A549 (cell line): ENCODE data around the gene SLC48A1. TPM values are rescaled to one million over a fixed set of nuclear protein-coding genes. Genes with fewer than 3 reads are reported as not detected.

Experiments used
- ATAC-seq, 2 experiments: fragments of 200-7000 bp in 1 of 2; fragments of >200 bp in 1 of 2; cut with Nextera tagmentation in 1 of 2; cut with Tn5 transposase in 1 of 2; 3 replicates each; pipeline versions ENCODE4 v1.8.0 to v1.9.1; 2018 to 2020; ENCODE audit warnings: mild to moderate bottlenecking in 1 of 2, moderate library complexity in 1 of 2
- CTCF ChIA-PET: fragments of 300-600 bp; sonication (Branson Sonifier 250); formaldehyde crosslinking; extraction: SDS; loops from one replicate; lab custom pipeline; 2021; ENCODE audit warnings: antibody characterized with exemption, inconsistent platforms; lab: Yijun Ruan, JAX
- POLR2A ChIA-PET: fragments of 350-600 bp; formaldehyde crosslinking; extraction: SDS; loops from one replicate; lab custom pipeline; 2021; ENCODE audit warnings: antibody characterized with exemption, inconsistent platforms; lab: Yijun Ruan, JAX
- DNase-seq, 2 experiments: peaks; one replicate each; pipeline versions ENCODE4 v3.0.0 to v3.0.0-alpha.2; 2011 to 2016; ENCODE audit warnings: low read depth in 1 of 2, low spot score in 1 of 2
- FAIRE-seq: peaks from 2 replicates; lab custom pipeline; 2011; peaks lifted over from hg19 to GRCh38; lab: Jason Lieb, UNC
- H3K27ac ChIP-seq, 2 experiments: fragments of >200 bp; sonication (Bioruptor Twin); formaldehyde crosslinking; 3 replicates each; pipeline ENCODE4 v1.5.1; 2016 to 2017
- H3K4me1 ChIP-seq: fragments of >200 bp; sonication (Bioruptor Twin); formaldehyde crosslinking; 3 replicates; pipeline ENCODE4 v1.6.1; 2016
- H3K4me2 ChIP-seq: fragments of >200 bp; sonication (Bioruptor Twin); formaldehyde crosslinking; 3 replicates; pipeline ENCODE4 v1.6.1; 2016
- H3K4me3 ChIP-seq: fragments of >200 bp; sonication (Bioruptor Twin); formaldehyde crosslinking; 3 replicates; pipeline ENCODE4 v1.5.1; 2016
- H3K9me3 ChIP-seq: fragments of >200 bp; sonication (Bioruptor Twin); formaldehyde crosslinking; 3 replicates; pipeline ENCODE4 v1.6.1; 2016
- CHD4 ChIP-seq: fragments of 200-600 bp; sonication (generic); IDR thresholded peaks from 2 replicates; pipeline ENCODE4 v1.6.1; 2016; ENCODE audit warnings: antibody characterized with exemption, mild to moderate bottlenecking, borderline replicate concordance
- EHF ChIP-seq: fragments of 250-450 bp; sonication (Bioruptor Pico); IDR thresholded peaks from 2 replicates; pipeline ENCODE4 v1.5.0; 2020; ENCODE audit warnings: mild to moderate bottlenecking
- EP300 ChIP-seq, 2 experiments: fragments of >200 bp; sonication (Bioruptor Twin); formaldehyde crosslinking; IDR thresholded peaks; 2 replicates in 1 of 2; 3 replicates in 1 of 2; pipeline ENCODE4 v1.6.1; 2016 to 2017
- GATA3 ChIP-seq: IDR thresholded peaks from 2 replicates; pipeline ENCODE4 v1.6.1; 2012; ENCODE audit warnings: borderline replicate concordance
- HOXB13 ChIP-seq: fragments of 250-450 bp; sonication (Bioruptor Pico); IDR thresholded peaks from 2 replicates; pipeline ENCODE4 v1.5.0; 2020; ENCODE audit warnings: low read depth, mild to moderate bottlenecking, moderate library complexity
- JUN ChIP-seq, 2 experiments: fragments of >200 bp; sonication (Bioruptor Twin); formaldehyde crosslinking; IDR thresholded peaks; 2 replicates in 1 of 2; 3 replicates in 1 of 2; pipeline ENCODE4 v1.6.1; 2016 to 2017
- KDM5A ChIP-seq: fragments of 200-600 bp; sonication (generic); IDR thresholded peaks from 2 replicates; pipeline ENCODE4 v1.6.1; 2016; ENCODE audit warnings: antibody characterized with exemption, mild to moderate bottlenecking
- NR3C1 ChIP-seq: fragments of >200 bp; sonication (Bioruptor Twin); formaldehyde crosslinking; IDR thresholded peaks from 3 replicates; pipeline ENCODE4 v1.6.1; 2017
- PHF8 ChIP-seq: fragments of 200-600 bp; sonication (generic); IDR thresholded peaks from 2 replicates; pipeline ENCODE4 v1.6.1; 2016; ENCODE audit warnings: low read depth, mild to moderate bottlenecking, antibody characterized with exemption, moderate library complexity, borderline replicate concordance
- POLR2A ChIP-seq: IDR thresholded peaks from 2 replicates; pipeline ENCODE4 v1.6.1; 2012; ENCODE audit warnings: mild to moderate bottlenecking, low read length
- POLR2AphosphoS2 ChIP-seq: conservative IDR thresholded peaks from 2 replicates; pipeline ENCODE4 v1.6.1; 2012; ENCODE audit warnings: low read length, improper control_type of control experiment, inconsistent platforms
- RNF2 ChIP-seq: fragments of 200-600 bp; sonication (generic); IDR thresholded peaks from 2 replicates; pipeline ENCODE4 v1.6.1; 2016; ENCODE audit warnings: low read depth, mild to moderate bottlenecking, antibody characterized with exemption, moderate library complexity, borderline replicate concordance
- SMC3 ChIP-seq: fragments of >200 bp; sonication (Bioruptor Twin); formaldehyde crosslinking; IDR thresholded peaks from 3 replicates; pipeline ENCODE4 v1.6.1; 2018; ENCODE audit warnings: inconsistent platforms
- SREBF2 ChIP-seq: fragments of 450-650 bp; IDR thresholded peaks from 2 replicates; pipeline ENCODE4 v1.6.1; 2014; ENCODE audit warnings: mild to moderate bottlenecking, moderate library complexity
- WGBS: methylation state at CpG from one replicate; pipeline ENCODE4 v1.1.6; 2017; ENCODE audit errors: missing lambda C conversion rate; 5-methylcytosine and 5-hydroxymethylcytosine counted together
- polyA plus RNA-seq, 4 experiments: library from polyadenylated mRNA; depleted of rRNA in 3 of 4; stranded (reverse); fragments of >200 nt; fragmentation: RNase III in 1 of 4; extraction: RNeasy Plus Mini Kit Qiagen cat#74134 plus additional on column Dnase treatment in 1 of 4; gene quantifications; 2 replicates in 3 of 4; 3 replicates in 1 of 4; pipeline ENCODE4 v1.2.3, GENCODE V29; 2011 to 2017
- TF ChIP-seq, protein P1 (sequence below): IDR thresholded peaks from 2 replicates; pipeline ENCODE4 v1.6.1; 2012
- TF ChIP-seq, protein P2 (sequence below): IDR thresholded peaks from 2 replicates; pipeline ENCODE4 v1.6.1; 2012; ENCODE audit warnings: low read depth, borderline replicate concordance
- TF ChIP-seq, protein P3 (sequence below): fragments of 150-350 bp; IDR thresholded peaks from 2 replicates; pipeline ENCODE4 v1.6.1; 2014; ENCODE audit warnings: low read depth, mild to moderate bottlenecking, low read length
- TF ChIP-seq, protein P4 (sequence below): fragments of >200 bp; sonication (Bioruptor Twin); formaldehyde crosslinking; IDR thresholded peaks from 3 replicates; pipeline ENCODE4 v1.6.1; 2016
- TF ChIP-seq, protein P5 (sequence below): fragments of 200-600 bp; sonication (generic); IDR thresholded peaks from 2 replicates; pipeline ENCODE4 v1.6.1; 2016; ENCODE audit warnings: antibody characterized with exemption, mild to moderate bottlenecking, moderate library complexity

SLC48A1 gene
- polyA plus RNA-seq, 2 of the 4 experiments (the other 2 are of a cell fraction) = 25.1 to 32.6 TPM

DNA sequence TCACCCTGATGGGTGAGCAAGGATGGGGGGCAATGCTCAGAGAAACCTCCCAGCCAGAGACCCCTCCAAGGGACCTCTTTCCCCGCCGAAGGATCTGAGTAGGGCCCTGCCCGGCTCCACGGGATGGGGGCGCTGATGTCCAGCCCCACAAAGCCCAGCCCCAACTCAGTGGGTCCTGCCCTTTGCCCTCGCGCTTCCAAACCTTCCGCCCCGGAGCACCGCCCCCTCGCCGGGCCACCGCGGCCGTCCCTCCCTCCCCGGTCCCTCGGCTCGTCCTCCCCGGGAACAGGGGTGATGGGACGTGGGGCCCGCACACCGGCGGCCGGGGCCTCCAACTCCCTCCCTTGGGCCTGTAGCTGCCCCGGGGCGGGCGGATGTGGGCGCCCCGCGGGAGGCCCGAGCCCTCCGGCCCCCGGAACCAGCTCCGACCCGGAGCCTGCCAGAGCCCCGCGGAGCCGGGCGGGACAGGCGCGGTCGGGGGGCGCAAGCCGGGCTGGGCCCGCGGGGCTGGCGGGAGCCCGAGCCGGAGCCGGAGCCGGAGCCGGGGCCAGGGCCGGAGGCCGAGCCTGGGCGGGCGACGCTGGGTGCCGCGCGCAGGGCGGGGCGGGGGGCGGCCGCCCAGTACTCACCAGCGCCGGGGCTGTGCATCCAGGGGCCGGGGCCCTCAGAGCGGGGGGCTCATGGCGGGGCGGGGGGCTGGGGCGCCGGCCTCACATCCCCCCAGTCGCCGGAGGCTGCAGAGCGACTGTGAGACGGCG lies 46.3 kb downstream of the SLC48A1 start (continued):
- 0 out of 2 replicates have a peak, but pooled peaks have one; percentile 21 for TF ChIP-seq PHF8
- peak; percentile 41 for TF ChIP-seq SMC3

DNA sequence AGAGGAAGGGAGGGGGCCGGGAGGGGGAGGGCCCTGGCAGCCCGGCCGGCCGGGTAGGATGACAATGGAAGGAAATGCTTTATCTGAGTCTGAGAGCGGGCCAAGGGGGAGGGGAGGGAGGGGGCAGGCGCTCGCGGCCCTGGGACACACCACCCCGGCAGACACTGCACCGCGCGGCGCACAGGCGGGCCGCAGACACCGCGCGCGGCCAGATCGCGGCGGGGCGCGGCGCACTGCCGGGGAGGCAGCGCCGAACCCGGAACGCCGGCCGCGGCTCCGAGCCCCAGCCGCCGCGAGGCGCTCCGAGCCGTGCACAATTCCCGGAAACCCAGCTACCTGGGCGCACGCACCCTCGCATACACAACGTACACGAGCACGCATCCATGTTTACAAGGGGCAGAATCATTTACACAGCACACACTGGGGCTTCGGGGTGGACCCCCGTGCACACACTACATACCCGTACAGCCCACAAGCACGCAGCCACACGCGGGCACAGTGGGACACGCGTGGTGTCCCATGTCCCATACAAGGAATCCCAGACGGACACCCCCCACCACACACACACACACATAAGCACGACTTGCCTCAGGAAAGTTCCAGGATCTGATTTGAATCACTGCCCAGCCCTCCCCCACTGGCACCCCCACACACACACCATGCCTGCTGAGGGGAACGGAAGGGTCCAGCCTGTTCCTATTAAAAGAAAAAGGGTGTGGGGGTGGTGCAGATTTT lies 47.0 kb downstream of the SLC48A1 start, which contains the start of gene HDAC7:
Gene HDAC7, minus strand, starts transcription at position 8 of the 735 bp plus-strand sequence. CDS start 118 bp downstream, outside the sequence.
- DNase-seq (peak; percentile 86 to 90), FAIRE-seq (no peak), ATAC-seq (peak; percentile 52 to 74)
- Histone ChIP-seq H3K27ac (peak within 1 kb of the TSS; percentile 96 to 100), H3K9me3 (no peaks in the 10 kb centered on the region), H3K4me2 (peak within 1 kb of the TSS; percentile 95), H3K4me3 (peak within 1 kb of the TSS; percentile 89), H3K4me1 (peaks cover 68% of the 10 kb centered on the region)
- under 1% methylated on average over 25 of the region's 58 CpGs for WGBS
- TF ChIP-seq, protein P1, sequence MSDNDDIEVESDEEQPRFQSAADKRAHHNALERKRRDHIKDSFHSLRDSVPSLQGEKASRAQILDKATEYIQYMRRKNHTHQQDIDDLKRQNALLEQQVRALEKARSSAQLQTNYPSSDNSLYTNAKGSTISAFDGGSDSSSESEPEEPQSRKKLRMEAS = peak; percentile 81
- TF ChIP-seq CHD4 (no peak), NR3C1 (no peak), POLR2A (peak; percentile 82), SREBF2 (no peak), HOXB13 (CRISPR knock-in tag) (peak; percentile 19; the same call in 1 of the 2 replicates), EP300 (IDR thresholded peaks at IDR 0.05) (0 out of 5 replicates have a peak, but pooled peaks have one; percentile 23 to 29), KDM5A (no peak), EHF (CRISPR knock-in tag) (no peak), RNF2 (no peak), POLR2AphosphoS2 (no peak), JUN (IDR thresholded peaks at IDR 0.05) (peak in 1 of 2 experiments; percentile 72; a peak in 3 of 5 replicates), GATA3 (0 out of 2 replicates have a peak, but pooled peaks have one; percentile 60)
- TF ChIP-seq, protein P2, sequence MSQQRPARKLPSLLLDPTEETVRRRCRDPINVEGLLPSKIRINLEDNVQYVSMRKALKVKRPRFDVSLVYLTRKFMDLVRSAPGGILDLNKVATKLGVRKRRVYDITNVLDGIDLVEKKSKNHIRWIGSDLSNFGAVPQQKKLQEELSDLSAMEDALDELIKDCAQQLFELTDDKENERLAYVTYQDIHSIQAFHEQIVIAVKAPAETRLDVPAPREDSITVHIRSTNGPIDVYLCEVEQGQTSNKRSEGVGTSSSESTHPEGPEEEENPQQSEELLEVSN = 0 out of 2 replicates have a peak, but pooled peaks have one; percentile 25
- TF ChIP-seq, protein P3, sequence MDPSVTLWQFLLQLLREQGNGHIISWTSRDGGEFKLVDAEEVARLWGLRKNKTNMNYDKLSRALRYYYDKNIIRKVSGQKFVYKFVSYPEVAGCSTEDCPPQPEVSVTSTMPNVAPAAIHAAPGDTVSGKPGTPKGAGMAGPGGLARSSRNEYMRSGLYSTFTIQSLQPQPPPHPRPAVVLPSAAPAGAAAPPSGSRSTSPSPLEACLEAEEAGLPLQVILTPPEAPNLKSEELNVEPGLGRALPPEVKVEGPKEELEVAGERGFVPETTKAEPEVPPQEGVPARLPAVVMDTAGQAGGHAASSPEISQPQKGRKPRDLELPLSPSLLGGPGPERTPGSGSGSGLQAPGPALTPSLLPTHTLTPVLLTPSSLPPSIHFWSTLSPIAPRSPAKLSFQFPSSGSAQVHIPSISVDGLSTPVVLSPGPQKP = no peak
- TF ChIP-seq, protein P4, sequence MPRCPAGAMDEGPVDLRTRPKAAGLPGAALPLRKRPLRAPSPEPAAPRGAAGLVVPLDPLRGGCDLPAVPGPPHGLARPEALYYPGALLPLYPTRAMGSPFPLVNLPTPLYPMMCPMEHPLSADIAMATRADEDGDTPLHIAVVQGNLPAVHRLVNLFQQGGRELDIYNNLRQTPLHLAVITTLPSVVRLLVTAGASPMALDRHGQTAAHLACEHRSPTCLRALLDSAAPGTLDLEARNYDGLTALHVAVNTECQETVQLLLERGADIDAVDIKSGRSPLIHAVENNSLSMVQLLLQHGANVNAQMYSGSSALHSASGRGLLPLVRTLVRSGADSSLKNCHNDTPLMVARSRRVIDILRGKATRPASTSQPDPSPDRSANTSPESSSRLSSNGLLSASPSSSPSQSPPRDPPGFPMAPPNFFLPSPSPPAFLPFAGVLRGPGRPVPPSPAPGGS = peak; percentile 83; the same call in 2 of the 3 replicates
- TF ChIP-seq, protein P5, sequence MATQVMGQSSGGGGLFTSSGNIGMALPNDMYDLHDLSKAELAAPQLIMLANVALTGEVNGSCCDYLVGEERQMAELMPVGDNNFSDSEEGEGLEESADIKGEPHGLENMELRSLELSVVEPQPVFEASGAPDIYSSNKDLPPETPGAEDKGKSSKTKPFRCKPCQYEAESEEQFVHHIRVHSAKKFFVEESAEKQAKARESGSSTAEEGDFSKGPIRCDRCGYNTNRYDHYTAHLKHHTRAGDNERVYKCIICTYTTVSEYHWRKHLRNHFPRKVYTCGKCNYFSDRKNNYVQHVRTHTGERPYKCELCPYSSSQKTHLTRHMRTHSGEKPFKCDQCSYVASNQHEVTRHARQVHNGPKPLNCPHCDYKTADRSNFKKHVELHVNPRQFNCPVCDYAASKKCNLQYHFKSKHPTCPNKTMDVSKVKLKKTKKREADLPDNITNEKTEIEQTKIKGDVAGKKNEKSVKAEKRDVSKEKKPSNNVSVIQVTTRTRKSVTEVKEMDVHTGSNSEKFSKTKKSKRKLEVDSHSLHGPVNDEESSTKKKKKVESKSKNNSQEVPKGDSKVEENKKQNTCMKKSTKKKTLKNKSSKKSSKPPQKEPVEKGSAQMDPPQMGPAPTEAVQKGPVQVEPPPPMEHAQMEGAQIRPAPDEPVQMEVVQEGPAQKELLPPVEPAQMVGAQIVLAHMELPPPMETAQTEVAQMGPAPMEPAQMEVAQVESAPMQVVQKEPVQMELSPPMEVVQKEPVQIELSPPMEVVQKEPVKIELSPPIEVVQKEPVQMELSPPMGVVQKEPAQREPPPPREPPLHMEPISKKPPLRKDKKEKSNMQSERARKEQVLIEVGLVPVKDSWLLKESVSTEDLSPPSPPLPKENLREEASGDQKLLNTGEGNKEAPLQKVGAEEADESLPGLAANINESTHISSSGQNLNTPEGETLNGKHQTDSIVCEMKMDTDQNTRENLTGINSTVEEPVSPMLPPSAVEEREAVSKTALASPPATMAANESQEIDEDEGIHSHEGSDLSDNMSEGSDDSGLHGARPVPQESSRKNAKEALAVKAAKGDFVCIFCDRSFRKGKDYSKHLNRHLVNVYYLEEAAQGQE = 0 out of 2 replicates have a peak, but pooled peaks have one; percentile 24
- ChIA-PET POLR2A (interaction anchor here (0.5 to 3.5 kb wide), 8 partner anchors 8 to 363 kb away, joined by 3 to 28 read pairs (median 6); partner anchors contain the start of gene VDR), CTCF (interaction anchor here (0.9 to 59.0 kb wide), 10 partner anchors 13 to 127 kb away, joined by 3 to 1532 read pairs (median 4); no protein-coding TSS in a partner anchor)
